GM12864 (cell line): ENCODE measurements around the gene MARK3.

Experiments
- DNase-seq: peaks from one replicate; pipeline ENCODE4 v3.0.0-alpha.2; 2011; ENCODE audit warnings: low read depth
- H3K4me3 ChIP-seq: 2 replicates; pipeline ENCODE4 v1.5.1; 2011; ENCODE audit warnings: mild to moderate bottlenecking, low read depth, low read length, control low read depth
- TF ChIP-seq, protein P1 (sequence below): IDR thresholded peaks from 2 replicates; pipeline ENCODE4 v1.5.1; 2011; ENCODE audit warnings: low read depth, mild to moderate bottlenecking, moderate library complexity, low read length, control low read depth, inconsistent platforms; ENCODE audit errors: missing control alignments

MARK3 gene

DNA sequence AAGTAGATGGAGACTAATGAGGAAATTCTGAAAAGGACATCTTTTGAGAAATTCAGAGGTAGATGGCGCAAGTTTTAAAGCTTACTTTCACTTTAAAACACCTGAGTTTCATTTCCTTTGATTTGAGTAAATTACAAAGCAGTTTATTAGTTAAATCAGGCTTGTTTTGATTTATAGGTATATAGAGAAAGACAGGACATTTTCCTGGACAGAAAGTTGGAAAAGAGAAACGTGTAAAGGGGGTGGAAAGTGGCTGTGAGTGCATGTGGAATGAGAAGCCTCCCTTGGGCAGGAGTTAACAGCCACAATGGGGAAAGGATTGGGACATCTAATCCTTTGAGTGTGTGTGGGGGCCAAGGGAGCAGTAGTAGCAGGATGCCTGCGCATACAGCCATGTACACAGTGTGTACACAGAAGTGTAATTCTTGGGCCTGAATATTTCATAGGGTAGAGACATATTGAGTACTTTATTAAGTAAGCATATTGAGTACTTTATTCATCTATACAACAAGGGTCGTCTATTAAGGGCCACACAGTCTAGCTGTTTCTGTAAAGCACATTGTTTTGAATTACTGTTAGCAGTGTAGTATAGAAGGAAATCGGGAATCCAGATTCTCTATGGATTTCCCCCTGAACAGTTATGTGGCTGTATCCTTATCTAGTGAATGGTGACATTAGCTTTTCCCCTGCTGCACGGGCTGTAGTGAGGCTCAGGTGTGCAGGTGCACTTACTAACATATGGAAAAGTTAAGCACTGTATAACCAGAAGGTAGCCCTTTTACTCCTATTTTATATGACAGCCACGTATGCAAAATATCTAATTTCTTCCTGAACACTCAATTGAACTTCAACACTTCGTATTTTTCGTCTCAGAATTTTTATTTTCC is 19.1 kb downstream of the MARK3 start:
- no peak overlapping the region for H3K4me3 ChIP-seq
- DNase-seq = no peak
- TF ChIP-seq, protein P1, sequence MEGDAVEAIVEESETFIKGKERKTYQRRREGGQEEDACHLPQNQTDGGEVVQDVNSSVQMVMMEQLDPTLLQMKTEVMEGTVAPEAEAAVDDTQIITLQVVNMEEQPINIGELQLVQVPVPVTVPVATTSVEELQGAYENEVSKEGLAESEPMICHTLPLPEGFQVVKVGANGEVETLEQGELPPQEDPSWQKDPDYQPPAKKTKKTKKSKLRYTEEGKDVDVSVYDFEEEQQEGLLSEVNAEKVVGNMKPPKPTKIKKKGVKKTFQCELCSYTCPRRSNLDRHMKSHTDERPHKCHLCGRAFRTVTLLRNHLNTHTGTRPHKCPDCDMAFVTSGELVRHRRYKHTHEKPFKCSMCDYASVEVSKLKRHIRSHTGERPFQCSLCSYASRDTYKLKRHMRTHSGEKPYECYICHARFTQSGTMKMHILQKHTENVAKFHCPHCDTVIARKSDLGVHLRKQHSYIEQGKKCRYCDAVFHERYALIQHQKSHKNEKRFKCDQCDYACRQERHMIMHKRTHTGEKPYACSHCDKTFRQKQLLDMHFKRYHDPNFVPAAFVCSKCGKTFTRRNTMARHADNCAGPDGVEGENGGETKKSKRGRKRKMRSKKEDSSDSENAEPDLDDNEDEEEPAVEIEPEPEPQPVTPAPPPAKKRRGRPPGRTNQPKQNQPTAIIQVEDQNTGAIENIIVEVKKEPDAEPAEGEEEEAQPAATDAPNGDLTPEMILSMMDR = no peak

DNA sequence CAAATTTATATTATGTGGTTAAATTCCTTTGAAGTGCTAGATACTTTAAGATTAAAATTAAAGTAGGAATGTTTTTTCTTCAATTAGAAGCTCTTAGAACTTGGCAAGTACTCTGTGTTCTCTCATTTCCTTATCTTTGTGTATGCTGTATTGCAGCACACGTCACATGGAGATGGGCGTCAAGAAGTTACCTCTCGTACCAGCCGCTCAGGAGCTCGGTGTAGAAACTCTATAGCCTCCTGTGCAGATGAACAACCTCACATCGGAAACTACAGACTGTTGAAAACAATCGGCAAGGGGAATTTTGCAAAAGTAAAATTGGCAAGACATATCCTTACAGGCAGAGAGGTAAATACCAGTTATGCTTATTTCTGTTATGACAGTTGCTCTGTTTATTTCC is 19.7 kb downstream of the MARK3 start:
- DNase-seq = no peak
- H3K4me3 ChIP-seq = no peak overlapping the region

DNA sequence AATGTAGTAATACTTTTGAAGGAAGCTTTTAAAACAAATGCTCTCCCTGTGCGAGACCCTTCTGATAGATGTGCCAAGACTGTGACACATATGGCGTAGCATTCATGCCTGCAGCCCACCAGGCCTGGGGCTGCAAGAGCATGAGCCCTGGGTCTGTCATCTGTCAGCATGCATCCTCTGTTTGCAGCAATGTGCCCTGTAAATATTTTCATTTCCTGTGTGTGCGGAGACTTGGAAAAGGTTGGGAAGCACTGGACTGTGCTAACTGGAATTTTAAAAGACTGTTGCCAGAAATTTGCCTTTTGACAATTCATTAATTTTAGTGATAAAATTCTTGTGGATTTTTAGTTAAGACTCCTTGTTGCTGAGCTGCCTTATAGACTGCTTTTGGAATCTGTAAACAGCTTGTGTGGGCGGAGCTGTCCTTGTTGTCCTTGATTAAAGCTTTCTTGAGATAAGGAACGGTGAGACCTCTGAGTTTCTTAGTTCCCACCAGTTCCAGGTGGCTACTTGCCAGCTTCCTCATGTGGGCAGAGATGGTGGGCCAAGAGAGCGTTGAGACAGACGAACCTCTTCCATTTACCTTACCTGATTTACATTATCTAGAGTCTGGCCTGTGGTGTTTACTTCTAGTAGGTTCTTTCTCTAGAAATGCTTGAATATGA is 23.4 kb downstream of the MARK3 start:
- H3K4me3 ChIP-seq = no peak overlapping the region
- TF ChIP-seq, protein P1 = no peak
- DNase-seq = no peak

More for the DNA sequence above, 19.7 kb downstream of the MARK3 start:
- TF ChIP-seq, protein P1 = no peak

DNA sequence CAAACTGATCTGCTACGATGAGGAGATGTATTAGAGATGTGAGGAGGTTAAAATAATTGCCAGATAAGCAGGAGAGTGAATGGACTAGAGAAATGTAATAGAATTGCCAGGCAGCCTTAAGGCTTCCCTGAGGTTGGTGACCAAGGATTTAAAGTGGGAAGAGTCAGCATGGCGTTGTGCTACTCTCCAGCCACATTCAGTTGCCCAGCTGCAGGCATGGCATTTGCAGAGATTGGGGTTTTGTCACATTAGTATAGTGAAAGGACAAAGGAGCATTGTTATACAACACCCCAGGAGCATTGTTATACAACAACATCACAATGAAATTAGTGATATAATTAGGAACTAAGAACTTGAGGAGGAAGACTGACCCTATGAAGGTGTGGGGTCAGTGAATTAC is 31.7 kb downstream of the MARK3 start:
- TF ChIP-seq, protein P1 = no peak
- H3K4me3 ChIP-seq = no peak overlapping the region
- DNase-seq = no peak

DNA sequence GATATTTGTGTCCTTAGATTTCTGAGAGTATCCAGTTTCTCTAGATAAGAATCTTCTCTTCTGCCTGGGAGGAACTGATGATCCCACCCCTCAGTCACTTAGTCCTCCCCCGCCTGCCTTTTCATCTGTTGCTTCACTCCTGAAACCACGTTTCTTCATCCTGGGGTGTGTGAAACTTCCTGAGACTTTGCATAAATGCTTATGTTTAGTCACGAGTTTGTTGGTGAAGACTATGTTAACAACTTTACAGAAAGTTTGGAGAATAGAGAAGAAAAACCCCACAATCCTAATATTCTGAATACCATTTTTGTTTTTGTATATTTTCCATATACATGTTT is 33.2 kb downstream of the MARK3 start:
- no peak overlapping the region for H3K4me3 ChIP-seq
- DNase-seq = no peak
- TF ChIP-seq, protein P1 = no peak

DNA sequence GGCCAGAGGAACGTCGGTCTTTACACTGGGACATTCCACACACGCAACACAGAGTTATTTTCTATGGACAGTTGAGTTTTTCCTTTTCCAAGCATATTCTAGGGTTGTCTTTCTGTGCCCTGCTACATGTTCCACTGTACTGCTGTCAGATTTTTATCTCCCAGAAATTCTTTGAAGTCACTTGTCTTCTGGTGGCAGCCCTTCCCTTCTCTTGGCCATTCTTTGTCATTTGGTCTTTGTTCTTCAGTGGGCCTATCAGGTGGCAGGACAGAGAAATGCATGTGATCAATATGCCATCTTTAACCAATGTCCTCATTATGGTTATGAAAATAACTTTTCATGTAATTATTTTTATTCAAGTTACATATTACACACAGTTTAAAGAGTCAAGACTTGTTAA is 36.3 kb downstream of the MARK3 start:
- TF ChIP-seq, protein P1 = no peak
- no peak overlapping the region for H3K4me3 ChIP-seq
- no peak for DNase-seq
